IMR-90 (cell line): ENCODE measurements around the gene PKIG. TPM values are rescaled to one million over a fixed set of nuclear protein-coding genes. Genes with fewer than 3 reads are reported as not detected.

Experiments used
- ATAC-seq: fragments of 200-7000 bp; cut with Tn5 transposase; 2 replicates; pipeline ENCODE4 v1.9.1; 2020; ENCODE audit warnings: low read depth, mild to moderate bottlenecking, moderate library complexity
- BruUV-seq: library from RNA; stranded (reverse); fragments of 400-500 nt; replicated peaks from 2 replicates; lab custom pipeline; 2021; lab: Mats Ljungman, UMichigan
- CTCF ChIA-PET: fragments of 300-600 bp; formaldehyde crosslinking; extraction: SDS; loops from one replicate; lab custom pipeline; 2021; ENCODE audit warnings: antibody characterized with exemption; lab: Yijun Ruan, JAX
- POLR2A ChIA-PET: fragments of 300-600 bp; sonication (Branson Sonifier 250); formaldehyde crosslinking; loops from one replicate; lab custom pipeline; 2022; ENCODE audit warnings: antibody characterized with exemption; ENCODE audit not compliant: unreplicated experiment; lab: Charles Lee
- DNase-seq: peaks from one replicate; pipeline ENCODE4 v3.0.0; 2013
- H2AFZ ChIP-seq: replicated peaks from 2 replicates; pipeline ENCODE3; 2013; ENCODE audit warnings: low read length, mild to moderate bottlenecking; ENCODE audit not compliant: poor library complexity
- H2AK5ac ChIP-seq: 2 replicates; pipeline ENCODE4 v1.6.1; 2013; ENCODE audit warnings: low read depth, low read length, inconsistent platforms
- H2AK9ac ChIP-seq: replicated peaks from 2 replicates; pipeline ENCODE3; 2013; ENCODE audit warnings: mild to moderate bottlenecking, low read depth, low read length, moderate library complexity; ENCODE audit not compliant: poor library complexity
- H2BK120ac ChIP-seq: 2 replicates; pipeline ENCODE4 v1.6.1; 2013; ENCODE audit warnings: low read depth, low read length, inconsistent platforms
- H2BK15ac ChIP-seq: 3 replicates; pipeline ENCODE4 v1.6.1; 2013; ENCODE audit warnings: low read depth, low read length, inconsistent platforms
- H2BK20ac ChIP-seq: 2 replicates; pipeline ENCODE4 v1.6.1; 2013; ENCODE audit warnings: low read depth, mild to moderate bottlenecking, inconsistent platforms, low read length, moderate library complexity
- H2BK5ac ChIP-seq: 2 replicates; pipeline ENCODE4 v1.6.1; 2013; ENCODE audit warnings: mild to moderate bottlenecking, low read depth, low read length, inconsistent platforms; ENCODE audit not compliant: poor library complexity, severe bottlenecking
- H3K14ac ChIP-seq: replicated peaks from 2 replicates; pipeline ENCODE4 v1.6.1; 2013; ENCODE audit warnings: low read depth, low read length, inconsistent platforms
- H3K18ac ChIP-seq: 2 replicates; pipeline ENCODE4 v1.6.1; 2013; ENCODE audit warnings: low read depth, low read length, control low read depth
- H3K23ac ChIP-seq: 2 replicates; pipeline ENCODE4 v1.6.1; 2013; ENCODE audit warnings: low read depth, low read length, inconsistent platforms
- H3K27ac ChIP-seq: 2 replicates; pipeline ENCODE4 v1.5.1; 2013; ENCODE audit warnings: mild to moderate bottlenecking, control low read depth, low read length; ENCODE audit not compliant: insufficient read depth
- H3K27me3 ChIP-seq: 2 replicates; pipeline ENCODE4 v1.6.1; 2013; ENCODE audit warnings: low read length; ENCODE audit not compliant: control insufficient read depth, insufficient read depth
- H3K36me3 ChIP-seq: 2 replicates; pipeline ENCODE4 v1.6.1; 2013; ENCODE audit warnings: low read length, mixed read lengths; ENCODE audit not compliant: control insufficient read depth, insufficient read depth
- H3K4ac ChIP-seq: 2 replicates; pipeline ENCODE4 v1.6.1; 2013; ENCODE audit warnings: low read depth, low read length, inconsistent platforms
- H3K4me1 ChIP-seq: 2 replicates; pipeline ENCODE4 v1.6.1; 2013; ENCODE audit warnings: low read length, mixed read lengths; ENCODE audit not compliant: control insufficient read depth, insufficient read depth
- H3K4me2 ChIP-seq: 2 replicates; pipeline ENCODE4 v1.6.1; 2013; ENCODE audit warnings: low read depth, mild to moderate bottlenecking, control low read depth, low read length, moderate library complexity
- H3K4me3 ChIP-seq: 2 replicates; pipeline ENCODE4 v1.5.1; 2013; ENCODE audit warnings: low read depth, mild to moderate bottlenecking, control low read depth, low read length, moderate library complexity; ENCODE audit not compliant: insufficient read depth
- H3K56ac ChIP-seq: 2 replicates; pipeline ENCODE4 v1.6.1; 2013; ENCODE audit warnings: low read length, inconsistent platforms; ENCODE audit not compliant: insufficient read depth; ENCODE audit errors: extremely low read depth
- H3K79me1 ChIP-seq, 2 experiments: 2 replicates each; pipeline ENCODE4 v1.6.1; 2013; ENCODE audit warnings: low read length in 2 of 2, inconsistent platforms in 1 of 2, low read depth in 1 of 2
- H3K9ac ChIP-seq: 2 replicates; pipeline ENCODE4 v1.6.1; 2013; ENCODE audit warnings: low read depth, low read length, control low read depth
- H3K9me1 ChIP-seq: 2 replicates; pipeline ENCODE4 v1.6.1; 2013; ENCODE audit warnings: low read length, inconsistent platforms; ENCODE audit not compliant: insufficient read depth
- H3K9me3 ChIP-seq: 2 replicates; pipeline ENCODE4 v1.6.1; 2013; ENCODE audit warnings: low read length; ENCODE audit not compliant: control insufficient read depth, insufficient read depth
- H4K20me1 ChIP-seq: 2 replicates; pipeline ENCODE4 v1.6.1; 2013; ENCODE audit warnings: low read length, inconsistent platforms; ENCODE audit not compliant: insufficient read depth
- H4K5ac ChIP-seq: 2 replicates; pipeline ENCODE4 v1.6.1; 2013; ENCODE audit warnings: mild to moderate bottlenecking, low read depth, low read length, control low read depth
- H4K8ac ChIP-seq, 2 experiments: 2 replicates each; pipeline ENCODE4 v1.6.1; 2013; ENCODE audit warnings: low read depth in 2 of 2, low read length in 2 of 2, control low read depth in 1 of 2, inconsistent platforms in 1 of 2
- H4K91ac ChIP-seq: 2 replicates; pipeline ENCODE4 v1.6.1; 2013; ENCODE audit warnings: low read depth, low read length, inconsistent platforms; ENCODE audit not compliant: insufficient read depth
- BHLHE40 ChIP-seq: fragments of 150-350 bp; IDR thresholded peaks from 2 replicates; pipeline ENCODE4 v1.6.1; 2016; ENCODE audit warnings: mild to moderate bottlenecking, low read depth, low read length
- MAFK ChIP-seq: IDR thresholded peaks from 2 replicates; pipeline ENCODE4 v1.6.1; 2012; ENCODE audit warnings: low read depth, low read length, improper control_type of control experiment
- NFE2L2 ChIP-seq: fragments of 150-350 bp; IDR thresholded peaks from 2 replicates; pipeline ENCODE4 v1.6.1; 2016; ENCODE audit warnings: low read depth, mild to moderate bottlenecking, low read length
- WGBS, 2 experiments: methylation state at CpG; one replicate each; pipeline versions ENCODE4 v1.1.5 to v1.1.7; 2013; ENCODE audit warnings: missing lambda C conversion rate in 2 of 2; ENCODE audit not compliant: insufficient read length in 1 of 2; ENCODE audit errors: extremely low coverage in 2 of 2; 5-methylcytosine and 5-hydroxymethylcytosine counted together
- dilution Hi-C: fragments of 300-500 bp; cut with HindIII; formaldehyde crosslinking; loops from one replicate; pipeline ENCODE4 v1.14.3; 2018; ENCODE audit warnings: low sequenced_read_pairs; ENCODE audit not compliant: unreplicated experiment
- in situ Hi-C: fragments of 300-500 bp; cut with MboI; formaldehyde crosslinking; loops from 3 replicates; pipeline ENCODE4 v1.14.3; 2019; ENCODE audit warnings: low sequenced_read_pairs, inconsistent platforms, mixed read lengths
- intact Hi-C: fragments of 100-400 bp; cut with micrococcal nuclease; formaldehyde crosslinking; loops from 2 replicates; pipeline ENCODE4 v1.10.0; 2022
- polyA plus RNA-seq, 3 experiments: library from polyadenylated mRNA; depleted of rRNA; stranded (reverse); fragments of >200 nt; gene quantifications; 2 replicates each; pipeline ENCODE4 v1.2.3, GENCODE V29; 2012; ENCODE audit warnings: low replicate concordance in 1 of 3
- total RNA-seq: library from RNA; depleted of rRNA; stranded (reverse); fragments of >200 nt; gene quantifications from 2 replicates; pipeline ENCODE4 v1.2.3, GENCODE V29; 2012

The PKIG gene
- total and polyA plus RNA-seq, 2 of the 4 experiments (the other 2 are of a cell fraction): 78.3 to 89.6 TPM

DNA sequence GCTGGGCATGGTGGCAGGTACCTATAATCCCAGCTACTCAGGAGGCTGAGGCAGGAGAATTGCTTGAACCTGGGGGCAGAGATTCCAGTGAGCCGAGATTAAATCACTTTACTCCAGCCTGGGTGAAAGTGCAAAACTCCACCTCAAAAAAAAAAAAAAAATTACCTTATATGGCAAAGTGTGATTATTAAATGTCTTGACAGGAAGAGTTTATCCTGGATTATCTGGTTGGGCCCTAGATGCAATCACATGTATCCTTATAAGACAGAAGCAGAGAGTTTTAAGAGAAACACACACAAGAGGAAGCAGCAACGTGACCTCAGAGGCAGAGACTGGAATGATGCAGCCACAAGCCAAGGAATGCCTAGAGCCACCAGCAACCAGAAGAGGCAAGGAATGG is 58.1 kb downstream of the PKIG start:
- no peak overlapping the region for H2BK20ac ChIP-seq
- peaks cover 12% of the 10 kb centered on the region; the same call in 1 of the 2 replicates for H3K9me1 ChIP-seq
- dilution Hi-C loops: no loop called here
- H4K5ac ChIP-seq: no peak overlapping the region
- no peak overlapping the region for H2AK9ac ChIP-seq
- BruUV-seq: no TSS peak
- H2BK120ac ChIP-seq: no peak overlapping the region
- no peak overlapping the region for H3K14ac ChIP-seq
- intact Hi-C loops: no loop called here
- no peak overlapping the region for H3K18ac ChIP-seq
- ChIA-PET CTCF (no interaction called here), POLR2A (no interaction called here)
- H3K4me3 ChIP-seq: no peak overlapping the region
- no peak overlapping the region for H2AFZ ChIP-seq
- no peak overlapping the region; the same call in 1 of the 2 replicates for H2AK5ac ChIP-seq
- H4K91ac ChIP-seq: no peak overlapping the region
- no peak overlapping the region for H2BK15ac ChIP-seq
- H3K4me1 ChIP-seq: peaks cover 21% of the 10 kb centered on the region
- H3K79me1 ChIP-seq: 0 out of 4 replicates have a peak, but pooled peaks cover 0 to 3% of the 10 kb centered on the region in 2 experiments
- ATAC-seq (no peak), DNase-seq (no peak)
- in situ Hi-C loops: no loop called here
- no peak overlapping the region for H4K8ac ChIP-seq
- H3K9ac ChIP-seq: no peak overlapping the region
- no peak overlapping the region for H3K4me2 ChIP-seq
- H3K27me3 ChIP-seq: no peaks in the 10 kb centered on the region
- H3K27ac ChIP-seq: no peak overlapping the region
- no peaks in the 10 kb centered on the region for H3K36me3 ChIP-seq
- no peak overlapping the region for H3K23ac ChIP-seq
- no peak for TF ChIP-seq BHLHE40
- no peak for TF ChIP-seq NFE2L2
- TF ChIP-seq MAFK: no peak
- H3K56ac ChIP-seq: no peak overlapping the region
- no peak overlapping the region for H2BK5ac ChIP-seq
- WGBS, 2 experiments: 100% methylated on average over 1 of the region's 2 CpGs; no CpG with 5 or more reads in 1 of the 2 experiments
- H4K20me1 ChIP-seq: no peaks in the 10 kb centered on the region
- no peak overlapping the region for H3K4ac ChIP-seq
- peaks cover 4% of the 10 kb centered on the region for H3K9me3 ChIP-seq
